Breast epithelium (tissue), 3 donors: ENCODE data around the gene LYST.
"Not testable (repeated sequence)": the region's sequence is repeated elsewhere in the genome, so short reads cannot be mapped to it uniquely, and the experiment has no call there.

Experiments
- CTCF ChIP-seq, 3 donors: fragments of 450-650 bp; IDR thresholded peaks; one replicate each; pipeline ENCODE4 v1.5.1; 2016 to 2017; ENCODE audit warnings: antibody characterized with exemption in 3 of 3, mild to moderate bottlenecking in 3 of 3, moderate library complexity in 3 of 3
- POLR2A ChIP-seq: fragments of 450-650 bp; IDR thresholded peaks from one replicate; pipeline ENCODE4 v1.6.1; 2016; ENCODE audit warnings: antibody characterized with exemption, mild to moderate bottlenecking, moderate library complexity

- TF ChIP-seq POLR2A; CTCF (IDR thresholded peaks at IDR 0.05): not testable (repeated sequence)
These were observed 219.2 kb downstream of the LYST start for GRCh38 chr1:235647537-235647936.
